OCI-LY7 (cell line): ENCODE measurements around the gene PLCB1. TPM values are rescaled to one million over a fixed set of nuclear protein-coding genes. Genes with fewer than 3 reads are reported as not detected.

ENCODE experiments used
- BruUV-seq: library from RNA; stranded (reverse); fragments of 400-500 nt; replicated peaks from 2 replicates; lab custom pipeline; 2021; lab: Mats Ljungman, UMichigan
- CTCF ChIA-PET: fragments of 300-600 bp; sonication (Branson Sonifier 250); formaldehyde crosslinking; loops from one replicate; lab custom pipeline; 2022; ENCODE audit warnings: antibody characterized with exemption; ENCODE audit not compliant: unreplicated experiment; lab: Charles Lee
- POLR2A ChIA-PET: fragments of 300-600 bp; sonication (Branson Sonifier 250); formaldehyde crosslinking; loops from one replicate; lab custom pipeline; 2022; ENCODE audit warnings: antibody characterized with exemption; lab: Charles Lee
- DNase-seq: peaks from one replicate; pipeline ENCODE4 v3.0.0-alpha.2; 2015; ENCODE audit warnings: low spot score
- H2AFZ ChIP-seq: fragments of 200-600 bp; sonication (generic), shearing (Covaris generic); 2 replicates; pipeline ENCODE4 v1.6.1; 2014; ENCODE audit warnings: mild to moderate bottlenecking, antibody characterized with exemption, low read length, moderate library complexity
- H3K27ac ChIP-seq: fragments of 200-600 bp; sonication (generic); 2 replicates; pipeline ENCODE4 v1.5.1; 2014; ENCODE audit warnings: mixed run types, low read depth, mild to moderate bottlenecking, moderate library complexity, low read length, inconsistent platforms; ENCODE audit not compliant: poor library complexity, severe bottlenecking
- H3K36me3 ChIP-seq: fragments of 200-600 bp; sonication (generic); 2 replicates; pipeline ENCODE4 v1.6.1; 2014; ENCODE audit warnings: mild to moderate bottlenecking, antibody characterized with exemption, low read length, moderate library complexity, mixed read lengths; ENCODE audit not compliant: insufficient read depth
- H3K4me1 ChIP-seq: fragments of 200-600 bp; sonication (generic); 2 replicates; pipeline ENCODE4 v1.5.1; 2014; ENCODE audit warnings: mild to moderate bottlenecking, low read length; ENCODE audit not compliant: insufficient read depth, poor library complexity, severe bottlenecking
- H3K4me2 ChIP-seq: fragments of 200-600 bp; sonication (generic); 2 replicates; pipeline ENCODE4 v1.6.1; 2014; ENCODE audit warnings: mild to moderate bottlenecking, low read length
- H3K4me3 ChIP-seq: fragments of 200-600 bp; sonication (generic); 2 replicates; pipeline ENCODE4 v1.5.1; 2014; ENCODE audit warnings: mild to moderate bottlenecking, low read depth, low read length; ENCODE audit not compliant: poor library complexity, severe bottlenecking
- H3K79me2 ChIP-seq: fragments of 200-600 bp; sonication (generic); 2 replicates; pipeline ENCODE4 v1.6.1; 2016; ENCODE audit warnings: low read depth, mild to moderate bottlenecking, low read length, moderate library complexity, mixed read lengths; ENCODE audit not compliant: insufficient read depth
- H3K9me2 ChIP-seq: fragments of 200-600 bp; sonication (generic); 2 replicates; pipeline ENCODE4 v1.6.1; 2016; ENCODE audit warnings: mild to moderate bottlenecking, low read length, mixed read lengths; ENCODE audit not compliant: insufficient read depth
- H3K9me3 ChIP-seq: fragments of 200-600 bp; sonication (generic); 2 replicates; pipeline ENCODE4 v1.6.1; 2014; ENCODE audit warnings: mild to moderate bottlenecking, mixed run types, low read length, mixed read lengths
- H4K20me1 ChIP-seq: fragments of 200-600 bp; sonication (generic); 2 replicates; pipeline ENCODE4 v1.6.1; 2014; ENCODE audit warnings: mild to moderate bottlenecking, antibody characterized with exemption, low read length, moderate library complexity, mixed read lengths; ENCODE audit not compliant: insufficient read depth
- EZH2phosphoT487 ChIP-seq: fragments of 200-600 bp; sonication (generic); IDR thresholded peaks from 2 replicates; pipeline ENCODE4 v1.6.1; 2018; ENCODE audit warnings: low read depth, borderline replicate concordance, mild to moderate bottlenecking, mixed run types, antibody characterized with exemption, low read length, moderate library complexity, mixed read lengths
- intact Hi-C: fragments of 100-400 bp; cut with micrococcal nuclease; formaldehyde crosslinking; loops from one replicate; pipeline ENCODE4 v1.10.0; 2022; ENCODE audit not compliant: unreplicated experiment
- total RNA-seq, 2 experiments: library from RNA; depleted of rRNA in 1 of 2; stranded (reverse); fragments of >200 nt in 1 of 2; shearing (Covaris generic) in 1 of 2; gene quantifications; 2 replicates each; pipeline ENCODE4 v1.2.3, GENCODE V29; 2014 to 2022
- TF ChIP-seq, protein P1 (sequence below): fragments of 200-600 bp; sonication (generic); conservative IDR thresholded peaks from 2 replicates; pipeline ENCODE4 v1.5.1; 2014; ENCODE audit warnings: mild to moderate bottlenecking, antibody characterized with exemption, low read length, moderate library complexity, mixed read lengths

The PLCB1 gene
- total RNA-seq, 2 experiments from 2014 or later: 14.6 to 30.5 TPM

DNA sequence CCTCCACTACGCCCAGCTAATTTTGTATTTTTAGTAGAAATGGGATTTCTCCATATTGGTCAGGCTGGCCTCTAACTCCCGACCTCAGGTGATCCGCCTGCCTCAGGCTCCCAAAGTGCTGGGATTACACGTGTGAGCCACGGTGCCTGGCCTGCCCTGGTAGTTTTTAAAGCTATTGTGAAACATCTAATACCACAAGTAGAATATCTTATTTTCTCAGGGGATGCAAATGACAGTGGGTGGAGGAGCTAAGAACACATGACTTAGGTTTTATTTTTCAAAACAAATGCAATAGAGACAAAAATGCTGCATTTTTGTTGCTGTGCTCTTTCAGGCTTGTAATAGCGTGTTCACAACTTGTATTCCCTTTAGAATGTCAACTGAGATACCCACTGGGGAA lies 671.9 kb downstream of the PLCB1 start:
- no peaks in the 10 kb centered on the region for H3K9me2 ChIP-seq
- intact Hi-C loops: no loop called here
- TF ChIP-seq, protein P1, sequence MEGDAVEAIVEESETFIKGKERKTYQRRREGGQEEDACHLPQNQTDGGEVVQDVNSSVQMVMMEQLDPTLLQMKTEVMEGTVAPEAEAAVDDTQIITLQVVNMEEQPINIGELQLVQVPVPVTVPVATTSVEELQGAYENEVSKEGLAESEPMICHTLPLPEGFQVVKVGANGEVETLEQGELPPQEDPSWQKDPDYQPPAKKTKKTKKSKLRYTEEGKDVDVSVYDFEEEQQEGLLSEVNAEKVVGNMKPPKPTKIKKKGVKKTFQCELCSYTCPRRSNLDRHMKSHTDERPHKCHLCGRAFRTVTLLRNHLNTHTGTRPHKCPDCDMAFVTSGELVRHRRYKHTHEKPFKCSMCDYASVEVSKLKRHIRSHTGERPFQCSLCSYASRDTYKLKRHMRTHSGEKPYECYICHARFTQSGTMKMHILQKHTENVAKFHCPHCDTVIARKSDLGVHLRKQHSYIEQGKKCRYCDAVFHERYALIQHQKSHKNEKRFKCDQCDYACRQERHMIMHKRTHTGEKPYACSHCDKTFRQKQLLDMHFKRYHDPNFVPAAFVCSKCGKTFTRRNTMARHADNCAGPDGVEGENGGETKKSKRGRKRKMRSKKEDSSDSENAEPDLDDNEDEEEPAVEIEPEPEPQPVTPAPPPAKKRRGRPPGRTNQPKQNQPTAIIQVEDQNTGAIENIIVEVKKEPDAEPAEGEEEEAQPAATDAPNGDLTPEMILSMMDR: no peak
- no peak for TF ChIP-seq EZH2phosphoT487
- no TSS peak for BruUV-seq
- no peak overlapping the region for H3K27ac ChIP-seq
- H2AFZ ChIP-seq: no peak overlapping the region
- no peak for DNase-seq
- no peaks in the 10 kb centered on the region for H4K20me1 ChIP-seq
- no peaks in the 10 kb centered on the region for H3K4me1 ChIP-seq
- no peaks in the 10 kb centered on the region for H3K9me3 ChIP-seq
- no peaks in the 10 kb centered on the region for H3K36me3 ChIP-seq
- H3K4me3 ChIP-seq: no peak overlapping the region
- H3K4me2 ChIP-seq: no peak overlapping the region
- ChIA-PET POLR2A (no interaction called here), CTCF (no interaction called here)
- no peaks in the 10 kb centered on the region for H3K79me2 ChIP-seq

DNA sequence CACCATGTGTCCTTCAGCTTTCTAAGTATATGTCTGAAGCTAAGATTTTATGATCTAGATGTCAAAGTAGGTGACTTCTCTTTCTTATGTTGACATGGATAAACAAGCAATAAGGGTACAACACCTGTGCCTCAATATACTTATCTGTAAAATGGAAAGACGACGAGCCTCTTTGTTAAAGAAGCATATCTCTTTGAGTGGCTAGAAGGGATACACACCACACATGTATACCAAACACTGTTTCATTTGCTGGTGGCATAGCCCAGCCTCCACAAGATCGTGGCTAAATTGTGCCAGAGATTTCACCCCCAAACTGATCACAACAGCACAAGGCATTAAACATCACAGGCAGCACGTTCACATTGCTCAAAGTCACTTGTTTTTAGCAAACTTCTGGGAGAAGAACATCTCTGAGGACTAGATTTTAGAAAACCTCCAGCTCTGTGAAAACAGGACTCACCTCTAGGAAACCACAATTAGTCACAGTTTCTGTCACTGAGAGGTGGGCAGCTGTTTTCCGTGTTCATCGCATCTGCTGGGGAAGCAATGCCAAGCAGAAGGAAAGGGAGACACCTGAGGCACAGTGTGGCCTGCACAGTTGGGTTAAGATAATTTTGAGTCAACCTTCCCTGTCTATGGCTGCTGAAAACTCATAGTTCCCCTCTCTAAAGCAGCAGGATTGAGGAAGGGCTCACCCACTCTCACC lies 673.8 kb downstream of the PLCB1 start:
- no peaks in the 10 kb centered on the region for H3K79me2 ChIP-seq
- H3K4me3 ChIP-seq: no peak overlapping the region
- ChIA-PET POLR2A (interaction anchor here (0.5 kb wide), 1 partner anchor 509 kb away, joined by 3 read pairs; no protein-coding TSS in a partner anchor), CTCF (no interaction called here)
- TF ChIP-seq EZH2phosphoT487: no peak
- TF ChIP-seq, protein P1: no peak
- no peak for DNase-seq
- H3K4me2 ChIP-seq: no peak overlapping the region
- no peaks in the 10 kb centered on the region for H4K20me1 ChIP-seq
- intact Hi-C loops: no loop called here
- H3K36me3 ChIP-seq: no peaks in the 10 kb centered on the region
- H3K27ac ChIP-seq: no peak overlapping the region
- H3K4me1 ChIP-seq: no peaks in the 10 kb centered on the region
- no peaks in the 10 kb centered on the region for H3K9me3 ChIP-seq
- no peaks in the 10 kb centered on the region for H3K9me2 ChIP-seq
- no peak overlapping the region for H2AFZ ChIP-seq
- no TSS peak for BruUV-seq
